CD4-positive, alpha-beta T cell treated with Interleukin-15 for 1 hour (primary cell): ENCODE measurements around the gene MRPL18.

Experiments used
- DNase-seq: peaks from one replicate; pipeline ENCODE4 v3.0.0-alpha.2; 2020

The MRPL18 gene

DNA sequence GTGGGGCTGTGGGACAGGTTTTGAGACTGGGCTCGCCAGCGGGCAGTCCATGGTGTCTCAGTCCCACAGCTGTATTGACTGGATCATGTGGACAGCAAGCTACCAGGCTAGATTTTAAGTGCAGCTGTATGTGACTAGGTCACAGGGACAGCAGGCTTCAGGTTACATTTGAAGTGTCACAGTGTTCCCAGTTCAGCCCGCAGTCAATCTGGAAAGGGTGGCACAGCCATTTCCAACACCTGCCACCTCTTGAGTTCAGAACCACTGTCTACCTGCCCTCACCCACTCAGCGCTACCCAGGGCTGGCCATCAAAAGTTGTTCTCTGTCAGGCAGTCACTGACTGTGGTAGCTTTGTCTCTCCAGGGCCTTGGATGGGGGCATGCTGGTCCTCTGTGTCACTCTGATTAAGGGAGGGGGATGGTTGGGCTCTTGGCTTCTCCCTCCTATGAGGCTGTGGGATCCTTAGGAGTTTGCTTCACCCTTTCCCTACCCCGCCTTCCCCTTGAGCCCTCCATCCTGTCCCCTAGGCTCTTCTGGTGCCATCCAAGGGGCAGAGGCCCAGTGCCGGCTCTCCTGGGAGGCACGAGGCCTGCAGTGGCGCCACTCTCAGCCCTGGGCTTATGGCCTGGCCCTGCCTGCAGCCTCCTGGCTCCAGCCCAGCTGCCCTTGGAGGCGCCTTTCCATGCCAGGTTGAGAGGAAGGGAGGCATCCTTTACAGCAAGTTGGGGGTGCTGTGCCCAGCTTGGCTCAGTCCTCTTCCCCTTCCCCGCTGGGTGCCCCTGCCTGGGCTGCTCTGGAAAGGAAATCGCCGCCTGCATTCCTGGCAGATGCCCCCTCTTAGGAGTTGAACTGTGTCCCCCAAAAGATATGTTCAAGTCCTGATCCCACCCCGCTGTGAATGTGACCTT is 54.7 kb downstream of the MRPL18 start:
- no peak for DNase-seq
